Measurements from ENCODE around the gene ENSA.
A peak's percentile ranks its signal among the peaks of the same experiment; 100 is the strongest.

The ENSA gene

DNA sequence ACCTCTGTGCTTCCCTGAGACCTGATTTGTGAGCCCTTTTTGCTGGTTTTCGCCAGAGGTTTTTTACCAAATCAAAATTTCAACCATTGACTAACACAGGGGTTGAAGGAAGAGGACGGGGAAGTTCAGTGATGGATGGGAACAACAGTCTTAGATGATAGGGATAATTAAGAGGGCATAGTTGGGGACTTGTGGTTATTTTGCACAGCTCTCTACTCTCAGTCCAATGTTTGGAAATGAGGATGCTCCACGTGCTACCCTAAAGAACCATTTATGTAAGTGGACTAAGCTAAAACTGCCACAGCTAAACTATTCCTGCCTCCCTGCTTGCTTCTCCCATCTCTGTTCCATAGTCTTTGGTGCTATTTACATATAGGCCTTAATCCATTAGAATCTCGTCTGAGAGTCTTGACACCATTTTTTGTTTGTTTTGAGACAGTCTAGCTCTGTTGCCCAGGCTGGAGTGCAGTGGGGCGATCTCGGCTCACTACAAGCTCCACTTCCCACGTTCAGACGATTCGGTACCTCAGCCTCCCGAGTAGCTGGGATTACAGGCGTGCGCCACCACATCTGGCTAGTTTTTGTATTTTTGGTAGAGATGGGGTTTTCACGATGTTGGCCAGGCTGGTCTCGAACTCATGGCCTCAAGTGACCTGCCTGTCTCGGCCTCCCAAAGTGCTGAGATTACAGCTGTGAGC is 49.3 kb downstream of the ENSA start:
- ChIA-PET POLR2A (ENCODE audit: low non-redundant PET) (interaction anchor here (0.5 to 2.4 kb wide), 10 partner anchors 9 to 85 kb away, joined by 3 to 16 read pairs (median 4); partner anchors contain the start of gene ENSA), CTCF (interaction anchor here (0.6 to 1.1 kb wide), 4 partner anchors 23 to 247 kb away, joined by 3 to 5 read pairs (median 4); partner anchors contain the start of gene FALEC)
- no peak for DNase-seq (ENCODE audit: low spot score)
- H3K27ac ChIP-seq, result peak overlapping the region; percentile 98
- TF ChIP-seq, protein P1, sequence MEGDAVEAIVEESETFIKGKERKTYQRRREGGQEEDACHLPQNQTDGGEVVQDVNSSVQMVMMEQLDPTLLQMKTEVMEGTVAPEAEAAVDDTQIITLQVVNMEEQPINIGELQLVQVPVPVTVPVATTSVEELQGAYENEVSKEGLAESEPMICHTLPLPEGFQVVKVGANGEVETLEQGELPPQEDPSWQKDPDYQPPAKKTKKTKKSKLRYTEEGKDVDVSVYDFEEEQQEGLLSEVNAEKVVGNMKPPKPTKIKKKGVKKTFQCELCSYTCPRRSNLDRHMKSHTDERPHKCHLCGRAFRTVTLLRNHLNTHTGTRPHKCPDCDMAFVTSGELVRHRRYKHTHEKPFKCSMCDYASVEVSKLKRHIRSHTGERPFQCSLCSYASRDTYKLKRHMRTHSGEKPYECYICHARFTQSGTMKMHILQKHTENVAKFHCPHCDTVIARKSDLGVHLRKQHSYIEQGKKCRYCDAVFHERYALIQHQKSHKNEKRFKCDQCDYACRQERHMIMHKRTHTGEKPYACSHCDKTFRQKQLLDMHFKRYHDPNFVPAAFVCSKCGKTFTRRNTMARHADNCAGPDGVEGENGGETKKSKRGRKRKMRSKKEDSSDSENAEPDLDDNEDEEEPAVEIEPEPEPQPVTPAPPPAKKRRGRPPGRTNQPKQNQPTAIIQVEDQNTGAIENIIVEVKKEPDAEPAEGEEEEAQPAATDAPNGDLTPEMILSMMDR (conservative IDR thresholded peaks at IDR 0.05; ENCODE audit: low read depth), result no peak

GRCh38 chr1:150579110-150579944 is 50.1 kb downstream of the ENSA start, which contains the start of gene MCL1:
Gene MCL1 (minus strand): TSS chr1:150579610. CDS start chr1:150579530, 80 bp downstream.
- peak within 1 kb of the TSS; percentile 98 for H3K27ac ChIP-seq
- POLR2A ChIA-PET (ENCODE audit: low non-redundant PET), result interaction anchor here (0.6 to 2.4 kb wide), 12 partner anchors 8 to 376 kb away, joined by 3 to 16 read pairs (median 3); partner anchors contain the start of gene ENSA
- DNase-seq (ENCODE audit: low spot score), result peak; percentile 90
- TF ChIP-seq, protein P1 (conservative IDR thresholded peaks at IDR 0.05; ENCODE audit: low read depth), result no peak
- CTCF ChIA-PET, result interaction anchor here (0.6 to 1.1 kb wide), 5 partner anchors 24 to 248 kb away, joined by 3 to 5 read pairs (median 3); partner anchors contain the start of gene FALEC

DNA sequence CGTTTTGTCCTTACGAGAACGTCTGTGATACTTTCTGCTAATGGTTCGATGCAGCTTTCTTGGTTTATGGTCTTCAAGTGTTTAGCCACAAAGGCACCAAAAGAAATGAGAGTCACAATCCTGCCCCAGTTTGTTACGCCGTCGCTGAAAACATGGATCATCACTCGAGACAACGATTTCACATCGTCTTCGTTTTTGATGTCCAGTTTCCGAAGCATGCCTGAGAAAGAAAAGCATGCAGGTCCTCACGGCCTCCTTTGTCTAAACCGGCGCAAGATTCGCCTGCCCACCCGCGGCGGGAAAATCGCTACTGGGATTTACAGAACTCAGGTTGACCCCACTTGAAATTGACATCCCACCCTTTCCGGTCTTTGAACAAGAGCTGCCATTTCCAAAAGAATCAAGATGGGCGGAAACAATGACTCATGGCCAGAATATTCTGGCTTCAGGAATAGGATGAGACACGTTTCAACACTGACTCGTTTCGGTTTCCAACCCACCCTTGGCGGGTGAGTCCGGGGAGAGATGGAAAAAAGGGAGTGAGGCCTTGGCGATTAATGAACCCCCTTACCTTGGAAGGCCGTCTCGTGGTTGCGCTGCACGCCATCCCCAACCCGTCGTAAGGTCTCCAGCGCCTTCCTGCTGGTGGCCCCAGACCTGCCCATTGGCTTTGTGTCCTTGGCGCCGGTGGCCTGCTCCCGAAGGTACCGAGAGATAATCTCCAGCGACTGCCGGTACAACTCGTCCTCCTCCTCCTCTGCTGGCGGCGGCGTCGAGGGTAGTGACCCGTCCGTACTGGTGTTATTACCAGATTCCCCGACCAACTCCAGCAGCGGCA is 50.9 kb downstream of the ENSA start:
- CTCF ChIA-PET, result interaction anchor here (0.6 kb wide), 1 partner anchor 129 kb away, joined by 3 read pairs; no protein-coding TSS in a partner anchor
- POLR2A ChIA-PET (ENCODE audit: low non-redundant PET), result interaction anchor here (0.6 to 2.4 kb wide), 4 partner anchors 10 to 377 kb away, joined by 3 to 16 read pairs (median 8); partner anchors contain the start of gene ENSA
- H3K27ac ChIP-seq, result peak overlapping the region; percentile 98
- TF ChIP-seq, protein P1 (conservative IDR thresholded peaks at IDR 0.05; ENCODE audit: low read depth), result no peak
- DNase-seq (ENCODE audit: low spot score), result peak; percentile 68

DNA sequence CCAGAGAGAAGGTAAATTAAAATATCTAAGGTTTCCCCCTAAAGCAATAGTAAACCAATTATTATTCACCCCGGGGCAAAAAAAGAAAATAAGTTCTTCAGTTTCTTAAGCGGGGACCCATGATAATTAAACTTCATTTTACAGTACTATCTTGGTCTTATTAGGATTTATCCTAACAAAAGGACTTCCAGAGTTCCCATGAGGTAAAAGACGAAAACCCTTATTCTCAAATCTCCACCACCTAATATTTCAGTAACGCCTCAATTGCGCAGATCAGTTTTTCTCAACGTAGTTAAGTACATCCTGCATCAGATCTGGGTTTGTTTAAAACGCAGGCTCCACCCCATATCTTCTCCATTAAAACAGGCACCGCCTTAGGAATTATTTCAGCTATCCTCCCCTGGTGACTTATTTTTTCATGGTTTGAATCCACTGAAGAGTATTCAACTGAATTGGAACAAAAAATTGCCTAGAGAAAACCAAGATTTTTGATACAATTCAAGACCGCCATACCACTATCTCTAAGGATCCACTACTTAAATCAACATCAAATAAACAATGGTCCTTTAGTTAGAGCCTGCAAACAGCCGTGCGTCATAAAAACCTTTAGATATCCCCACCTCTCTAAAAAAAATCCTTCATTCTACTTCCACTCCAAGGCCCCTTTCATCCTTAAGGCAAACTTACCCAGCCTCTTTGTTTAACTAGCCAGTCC is 51.7 kb downstream of the ENSA start:
- peak overlapping the region; percentile 98 for H3K27ac ChIP-seq
- ChIA-PET POLR2A (ENCODE audit: low non-redundant PET) (interaction anchor here (2.4 kb wide), 1 partner anchor 10 kb away, joined by 16 read pairs; no protein-coding TSS in a partner anchor), CTCF (no interaction called here)
- TF ChIP-seq, protein P1 (conservative IDR thresholded peaks at IDR 0.05; ENCODE audit: low read depth), result no peak
- no peak for DNase-seq (ENCODE audit: low spot score)

DNA sequence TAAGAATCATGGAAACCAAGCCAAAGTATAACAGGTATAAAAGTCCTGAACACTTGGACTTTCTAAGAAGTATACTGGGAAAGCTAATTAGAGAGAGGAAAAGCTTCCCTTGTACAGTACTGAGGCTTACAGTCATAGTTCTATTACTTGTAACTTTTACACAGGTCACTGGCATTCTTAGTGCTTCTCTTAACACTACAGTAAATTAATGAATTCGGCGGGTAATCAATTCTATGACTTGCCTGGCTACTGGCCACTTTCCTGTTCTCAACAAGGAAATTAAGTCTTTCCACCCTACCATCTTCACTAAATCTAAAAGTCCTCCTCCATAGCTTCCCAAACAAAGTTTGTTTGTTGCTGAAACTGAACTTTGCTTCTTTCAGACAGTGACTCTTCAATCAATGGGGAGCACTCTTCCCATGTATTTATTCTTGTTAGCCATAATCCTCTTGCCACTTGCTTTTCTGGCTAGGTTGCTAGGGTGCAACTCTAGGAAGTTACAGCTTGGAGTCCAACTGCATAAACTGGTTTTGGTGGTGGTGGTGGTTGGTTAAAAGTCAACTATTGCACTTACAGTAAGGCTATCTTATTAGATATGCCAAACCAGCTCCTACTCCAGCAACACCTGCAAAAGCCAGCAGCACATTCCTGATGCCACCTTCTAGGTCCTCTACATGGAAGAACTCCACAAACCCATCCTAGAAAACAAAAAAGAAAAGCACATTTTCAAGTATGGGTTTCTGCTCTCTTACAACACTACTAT is 52.4 kb downstream of the ENSA start:
- TF ChIP-seq, protein P1 (conservative IDR thresholded peaks at IDR 0.05; ENCODE audit: low read depth), result no peak
- ChIA-PET CTCF (interaction anchor here (0.5 kb wide), 1 partner anchor 16 kb away, joined by 3 read pairs; no protein-coding TSS in a partner anchor), POLR2A (ENCODE audit: low non-redundant PET) (interaction anchor here (0.5 kb wide), 1 partner anchor 345 kb away, joined by 3 read pairs; no protein-coding TSS in a partner anchor)
- no peak for DNase-seq (ENCODE audit: low spot score)
- H3K27ac ChIP-seq, result no peak overlapping the region

Data from RWPE1 (cell line).